ENCODE results near the gene FHOD3. TPM values are rescaled to one million over a fixed set of nuclear protein-coding genes. Genes with fewer than 3 reads are reported as not detected.

Gene FHOD3
- total RNA-seq, 1 experiment from 2014 or later = 15.1 TPM

GRCh38 chr18:36518839-36519238 is 221.3 kb downstream of the FHOD3 start:
- peak; percentile 74 for DNase-seq (ENCODE audit: low read depth)

GRCh38 chr18:36519358-36519757 is 221.8 kb downstream of the FHOD3 start:
- DNase-seq (ENCODE audit: low read depth) = peak; percentile 86

GRCh38 chr18:36522509-36522908 is 225.0 kb downstream of the FHOD3 start:
- no peak for DNase-seq (ENCODE audit: low read depth)

GRCh38 chr18:36525913-36526312 is 228.4 kb downstream of the FHOD3 start:
- DNase-seq (ENCODE audit: low read depth) = no peak

GRCh38 chr18:36526611-36527010 is 229.1 kb downstream of the FHOD3 start:
- DNase-seq (ENCODE audit: low read depth) = no peak

- DNase-seq (ENCODE audit: low read depth) = no peak
These were observed 229.5 kb downstream of the FHOD3 start for GRCh38 chr18:36527051-36527450.

GRCh38 chr18:36527740-36528455 is 230.4 kb downstream of the FHOD3 start:
- peak; percentile 39 for DNase-seq (ENCODE audit: low read depth)

GRCh38 chr18:36529747-36530146 is 232.2 kb downstream of the FHOD3 start:
- no peak for DNase-seq (ENCODE audit: low read depth)

GRCh38 chr18:36530676-36531405 is 233.3 kb downstream of the FHOD3 start:
- DNase-seq (ENCODE audit: low read depth) = no peak

- no peak for DNase-seq (ENCODE audit: low read depth)
These were observed 234.1 kb downstream of the FHOD3 start for GRCh38 chr18:36531636-36532035.

GRCh38 chr18:36532394-36532793 is 234.9 kb downstream of the FHOD3 start:
- DNase-seq (ENCODE audit: low read depth) = peak; percentile 73

GRCh38 chr18:36532815-36533214 is 235.3 kb downstream of the FHOD3 start:
- DNase-seq (ENCODE audit: low read depth) = no peak

- DNase-seq (ENCODE audit: low read depth) = no peak
These were observed 236.1 kb downstream of the FHOD3 start for GRCh38 chr18:36533446-36534153.

GRCh38 chr18:36534154-36534688 is 236.7 kb downstream of the FHOD3 start:
- peak; percentile 61 for DNase-seq (ENCODE audit: low read depth)

GRCh38 chr18:36535202-36535935 is 237.9 kb downstream of the FHOD3 start:
- no peak for DNase-seq (ENCODE audit: low read depth)

GRCh38 chr18:36536426-36536825 is 238.9 kb downstream of the FHOD3 start:
- DNase-seq (ENCODE audit: low read depth) = no peak

GRCh38 chr18:36537289-36537688 is 239.8 kb downstream of the FHOD3 start:
- no peak for DNase-seq (ENCODE audit: low read depth)

- no peak for DNase-seq (ENCODE audit: low read depth)
These were observed 242.2 kb downstream of the FHOD3 start for GRCh38 chr18:36539674-36540231.

- DNase-seq (ENCODE audit: low read depth) = no peak
These were observed 245.5 kb downstream of the FHOD3 start for GRCh38 chr18:36543030-36543429.

- no peak for DNase-seq (ENCODE audit: low read depth)
These were observed 246.6 kb downstream of the FHOD3 start for GRCh38 chr18:36543991-36544725.

All from RPMI7951 (cell line).